NT2/D1 (cell line): Measurements from ENCODE around the gene TMEM45B.

Experiments
- YY1 ChIP-seq: IDR thresholded peaks from 2 replicates; pipeline ENCODE4 v1.6.1; 2011; ENCODE audit not compliant: insufficient read length, insufficient read depth
- ZNF274 ChIP-seq: IDR thresholded peaks from 2 replicates; pipeline ENCODE4 v1.6.1; 2011; ENCODE audit warnings: mild to moderate bottlenecking, low read depth, low read length

DNA sequence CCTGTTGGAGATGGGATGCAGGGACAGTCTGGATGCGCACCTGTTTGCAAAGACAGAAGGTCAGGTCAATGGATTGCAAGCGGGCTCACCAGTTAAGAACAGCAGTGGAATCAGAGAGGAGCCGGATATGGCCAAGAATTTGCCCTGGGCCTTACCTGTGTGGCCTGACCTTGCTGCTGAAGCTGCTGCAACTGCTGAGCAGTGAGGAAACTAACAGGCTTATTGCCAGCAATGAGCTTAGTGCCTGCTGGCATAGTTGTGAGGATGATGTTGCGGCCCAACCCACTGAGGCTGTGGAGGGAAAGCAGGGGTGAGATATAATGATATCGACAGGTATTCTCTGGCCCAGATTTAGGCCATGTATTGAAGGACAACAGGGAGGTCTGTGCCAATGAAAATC, 49.2 kb downstream of the TMEM45B start:
- TF ChIP-seq ZNF274 (no peak), YY1 (no peak)
